A673 (cell line): ENCODE measurements around the gene TRMT2B.

Source experiments
- EZH2 ChIP-seq: fragments of 200-600 bp; sonication (generic); IDR thresholded peaks from 2 replicates; pipeline ENCODE4 v1.6.1; 2017; ENCODE audit warnings: borderline replicate concordance, low read depth, mild to moderate bottlenecking, mixed read lengths, antibody characterized with exemption, low read length; ENCODE audit not compliant: poor library complexity, severe bottlenecking
- TF ChIP-seq, protein P1 (sequence below): fragments of 300-800, 200-600 bp; sonication (generic); conservative IDR thresholded peaks from 2 replicates; pipeline ENCODE4 v1.5.1; 2017; ENCODE audit warnings: low read depth, mild to moderate bottlenecking, antibody characterized with exemption, low read length, moderate library complexity, mixed read lengths

DNA sequence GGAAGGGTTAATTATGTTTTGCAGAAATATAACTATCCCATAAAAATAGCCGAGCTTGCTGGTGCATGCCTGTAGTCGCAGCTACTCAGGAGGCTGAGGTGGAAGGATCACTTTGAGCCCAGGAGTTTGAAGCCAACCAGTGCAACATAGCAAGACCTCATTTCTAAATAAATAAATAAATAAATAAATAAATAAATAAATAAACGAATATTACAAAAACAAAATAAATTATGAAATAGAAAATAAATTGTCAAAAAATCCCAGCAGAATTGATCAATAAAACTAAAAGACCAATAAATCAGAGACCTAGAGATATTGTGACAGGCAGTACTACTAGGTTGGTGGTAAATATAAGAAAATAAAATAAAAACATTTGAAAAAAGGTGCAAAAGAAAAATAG is 89.1 kb downstream of the TRMT2B start:
- TF ChIP-seq, protein P1, sequence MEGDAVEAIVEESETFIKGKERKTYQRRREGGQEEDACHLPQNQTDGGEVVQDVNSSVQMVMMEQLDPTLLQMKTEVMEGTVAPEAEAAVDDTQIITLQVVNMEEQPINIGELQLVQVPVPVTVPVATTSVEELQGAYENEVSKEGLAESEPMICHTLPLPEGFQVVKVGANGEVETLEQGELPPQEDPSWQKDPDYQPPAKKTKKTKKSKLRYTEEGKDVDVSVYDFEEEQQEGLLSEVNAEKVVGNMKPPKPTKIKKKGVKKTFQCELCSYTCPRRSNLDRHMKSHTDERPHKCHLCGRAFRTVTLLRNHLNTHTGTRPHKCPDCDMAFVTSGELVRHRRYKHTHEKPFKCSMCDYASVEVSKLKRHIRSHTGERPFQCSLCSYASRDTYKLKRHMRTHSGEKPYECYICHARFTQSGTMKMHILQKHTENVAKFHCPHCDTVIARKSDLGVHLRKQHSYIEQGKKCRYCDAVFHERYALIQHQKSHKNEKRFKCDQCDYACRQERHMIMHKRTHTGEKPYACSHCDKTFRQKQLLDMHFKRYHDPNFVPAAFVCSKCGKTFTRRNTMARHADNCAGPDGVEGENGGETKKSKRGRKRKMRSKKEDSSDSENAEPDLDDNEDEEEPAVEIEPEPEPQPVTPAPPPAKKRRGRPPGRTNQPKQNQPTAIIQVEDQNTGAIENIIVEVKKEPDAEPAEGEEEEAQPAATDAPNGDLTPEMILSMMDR: no peak
- no peak for TF ChIP-seq EZH2
